Measurements from ENCODE around the gene COL11A2. TPM values are rescaled to one million over a fixed set of nuclear protein-coding genes. Genes with fewer than 3 reads are reported as not detected.

The COL11A2 gene
- total RNA-seq, 1 experiment from 2014 or later = 0.58 TPM

- Histone ChIP-seq H3K9me3 (ENCODE audit: low read length) (no peaks in the 10 kb centered on the region), H3K4me2 (ENCODE audit: low read length) (no peak overlapping the region), H2AFZ (ENCODE audit: low read length) (peak overlapping the region; percentile 82), H3K9me2 (replicated peaks; ENCODE audit: low read length) (no peaks in the 10 kb centered on the region), H3K27me3 (ENCODE audit: low read length) (no peaks in the 10 kb centered on the region), H3F3A (ENCODE audit: low read length, unreplicated experiment) (no peaks in the 10 kb centered on the region), H3K9ac (ENCODE audit: low read length) (no peak overlapping the region), H3K36me3 (ENCODE audit: low read depth, low read length) (no peaks in the 10 kb centered on the region), H3K79me2 (ENCODE audit: low read length) (no peaks in the 10 kb centered on the region), H4K20me1 (ENCODE audit: low read length) (no peaks in the 10 kb centered on the region), H3K4me3 (ENCODE audit: low read length) (no peak overlapping the region), H3K4me1 (ENCODE audit: insufficient read depth, low read length) (no peaks in the 10 kb centered on the region), H3K27ac (ENCODE audit: low read length) (no peak overlapping the region)
- ChIA-PET POLR2A (ENCODE audit: unreplicated experiment) (no interaction called here), CTCF (no interaction called here)
- intact Hi-C loops (cut with micrococcal nuclease) = no loop called here
- TF ChIP-seq EZH2phosphoT487 (IDR thresholded peaks at IDR 0.05; ENCODE audit: borderline replicate concordance, low read length) (no peak), CTCF (conservative IDR thresholded peaks at IDR 0.05; ENCODE audit: low read depth, low read length) (no peak), EZH2 (IDR thresholded peaks at IDR 0.05; ENCODE audit: low read length, unreplicated experiment) (no peak)
- DNase-seq = no peak
- no TSS peak for BruUV-seq (replicated peaks)
- ATAC-seq = no peak
Observed at GRCh38 chr6:33183071-33183683, 9.1 kb downstream of the COL11A2 start.

- Histone ChIP-seq H3K9ac (ENCODE audit: low read length) (no peak overlapping the region), H3K4me1 (ENCODE audit: insufficient read depth, low read length) (no peaks in the 10 kb centered on the region), H3K27me3 (ENCODE audit: low read length) (no peaks in the 10 kb centered on the region), H3K27ac (ENCODE audit: low read length) (no peak overlapping the region), H3K79me2 (ENCODE audit: low read length) (no peaks in the 10 kb centered on the region), H3K9me3 (ENCODE audit: low read length) (no peaks in the 10 kb centered on the region), H4K20me1 (ENCODE audit: low read length) (no peaks in the 10 kb centered on the region), H3F3A (ENCODE audit: low read length, unreplicated experiment) (no peaks in the 10 kb centered on the region), H2AFZ (ENCODE audit: low read length) (no peak overlapping the region), H3K4me3 (ENCODE audit: low read length) (no peak overlapping the region), H3K9me2 (replicated peaks; ENCODE audit: low read length) (no peaks in the 10 kb centered on the region), H3K4me2 (ENCODE audit: low read length) (no peak overlapping the region), H3K36me3 (ENCODE audit: low read depth, low read length) (no peaks in the 10 kb centered on the region)
- no TSS peak for BruUV-seq (replicated peaks)
- no peak for ATAC-seq
- ChIA-PET CTCF (no interaction called here), POLR2A (ENCODE audit: unreplicated experiment) (no interaction called here)
- TF ChIP-seq EZH2 (IDR thresholded peaks at IDR 0.05; ENCODE audit: low read length, unreplicated experiment) (no peak), EZH2phosphoT487 (IDR thresholded peaks at IDR 0.05; ENCODE audit: borderline replicate concordance, low read length) (no peak), CTCF (conservative IDR thresholded peaks at IDR 0.05; ENCODE audit: low read depth, low read length) (no peak)
- intact Hi-C loops (cut with micrococcal nuclease) = no loop called here
- no peak for DNase-seq
Observed at GRCh38 chr6:33181141-33181540, 11.1 kb downstream of the COL11A2 start.

- Histone ChIP-seq H3K9me3 (ENCODE audit: low read length) (no peaks in the 10 kb centered on the region), H3F3A (ENCODE audit: low read length, unreplicated experiment) (no peaks in the 10 kb centered on the region), H3K4me2 (ENCODE audit: low read length) (no peak overlapping the region), H2AFZ (ENCODE audit: low read length) (no peak overlapping the region), H4K20me1 (ENCODE audit: low read length) (no peaks in the 10 kb centered on the region), H3K9ac (ENCODE audit: low read length) (no peak overlapping the region), H3K79me2 (ENCODE audit: low read length) (no peaks in the 10 kb centered on the region), H3K4me3 (ENCODE audit: low read length) (no peak overlapping the region), H3K9me2 (replicated peaks; ENCODE audit: low read length) (no peaks in the 10 kb centered on the region), H3K36me3 (ENCODE audit: low read depth, low read length) (no peaks in the 10 kb centered on the region), H3K27me3 (ENCODE audit: low read length) (no peaks in the 10 kb centered on the region), H3K4me1 (ENCODE audit: insufficient read depth, low read length) (no peaks in the 10 kb centered on the region), H3K27ac (ENCODE audit: low read length) (no peak overlapping the region)
- ChIA-PET POLR2A (ENCODE audit: unreplicated experiment) (no interaction called here), CTCF (no interaction called here)
- ATAC-seq = no peak
- intact Hi-C loops (cut with micrococcal nuclease) = no loop called here
- BruUV-seq (replicated peaks) = no TSS peak
- no peak for DNase-seq
- TF ChIP-seq EZH2 (IDR thresholded peaks at IDR 0.05; ENCODE audit: low read length, unreplicated experiment) = no peak
- no peak for TF ChIP-seq CTCF (conservative IDR thresholded peaks at IDR 0.05; ENCODE audit: low read depth, low read length)
- no peak for TF ChIP-seq EZH2phosphoT487 (IDR thresholded peaks at IDR 0.05; ENCODE audit: borderline replicate concordance, low read length)
Observed at GRCh38 chr6:33178755-33179475, 13.4 kb downstream of the COL11A2 start.

All from PC-3 (cell line).